H1 (cell line): ENCODE measurements around the gene BCAR3. TPM values are rescaled to one million over a fixed set of nuclear protein-coding genes. Genes with fewer than 3 reads are reported as not detected.

Source experiments
- BCL11A ChIP-seq, 2 experiments: IDR thresholded peaks; one replicate each; pipeline ENCODE4 v1.6.1; 2011; ENCODE audit warnings: low read depth in 2 of 2, low read length in 2 of 2, mild to moderate bottlenecking in 2 of 2
- CHD7 ChIP-seq: fragments of 300-600 bp; sonication (generic); IDR thresholded peaks from 2 replicates; pipeline ENCODE4 v1.7.1; 2012; ENCODE audit warnings: low read length, moderate library complexity, mild to moderate bottlenecking, inconsistent platforms; ENCODE audit not compliant: insufficient replicate concordance
- EZH2 ChIP-seq: fragments of 200-600 bp; sonication (generic); IDR thresholded peaks from 2 replicates; pipeline ENCODE4 v1.7.1; 2012; ENCODE audit warnings: low read depth, mild to moderate bottlenecking, moderate library complexity, low read length, inconsistent platforms; ENCODE audit not compliant: severe bottlenecking
- GABPA ChIP-seq: IDR thresholded peaks from 2 replicates; pipeline ENCODE4 v1.6.1; 2011; ENCODE audit warnings: mild to moderate bottlenecking, low read length, moderate library complexity, borderline replicate concordance; ENCODE audit not compliant: insufficient read depth
- HDAC6 ChIP-seq: IDR thresholded peaks from one replicate; pipeline ENCODE4 v1.7.1; 2012; ENCODE audit warnings: low read depth, mild to moderate bottlenecking, inconsistent platforms, low read length, moderate library complexity
- JUN ChIP-seq: IDR thresholded peaks from 2 replicates; pipeline ENCODE4 v1.6.1; 2011; ENCODE audit warnings: low read depth, mild to moderate bottlenecking, improper control_type of control experiment, low read length
- KDM4A ChIP-seq: IDR thresholded peaks from one replicate; pipeline ENCODE4 v1.7.1; 2012; ENCODE audit warnings: low read depth, mild to moderate bottlenecking, moderate library complexity, low read length, inconsistent platforms; ENCODE audit not compliant: severe bottlenecking
- KDM5A ChIP-seq: fragments of 200-600 bp; IDR thresholded peaks from 2 replicates; pipeline ENCODE4 v1.7.1; 2012; ENCODE audit warnings: mild to moderate bottlenecking, low read length, inconsistent platforms, mixed read lengths
- PHF8 ChIP-seq: fragments of 200-600 bp; sonication (generic); conservative IDR thresholded peaks from 2 replicates; pipeline ENCODE4 v1.7.1; 2012; ENCODE audit warnings: low read depth, mild to moderate bottlenecking, inconsistent platforms, low read length, moderate library complexity
- SRF ChIP-seq: IDR thresholded peaks from 2 replicates; pipeline ENCODE4 v1.6.1; 2011; ENCODE audit warnings: mild to moderate bottlenecking, low read depth, low read length, moderate library complexity
- TCF12 ChIP-seq: IDR thresholded peaks from 2 replicates; pipeline ENCODE4 v1.6.1; 2011; ENCODE audit warnings: low read depth, mild to moderate bottlenecking, low read length
- polyA plus RNA-seq, 7 experiments: library from polyadenylated mRNA; depleted of rRNA in 3 of 7; stranded (reverse) in 5 of 7; unstranded in 2 of 7; fragments of >200 nt in 5 of 7; fragments of 200-250 nt in 2 of 7; gene quantifications; 1 replicate in 5 of 7; 2 replicates in 1 of 7; 4 replicates in 1 of 7; pipeline versions ENCODE4 v1.2.1 to v1.2.3, GENCODE V29; 2011 to 2013; ENCODE audit warnings: missing spikeins in 2 of 7, mixed read lengths in 2 of 7
- total RNA-seq: library from RNA; stranded (reverse); fragmentation: NEBNext Ultra II Directional; extraction: Animal tissue kit (Norgen Biotek cat#: 25700); gene quantifications from 2 replicates; pipeline ENCODE4 v1.2.1, GENCODE V29; 2021

The BCAR3 gene
- total and polyA plus RNA-seq, 2 of the 8 experiments (the other 6 are each of a cell fraction or from before 2014, with no cell fraction given) = 5.6 to 9.2 TPM

GRCh38 chr1:93532780-93533378 is 148.8 kb downstream of the BCAR3 start (continued):
- TF ChIP-seq CHD7 (no peak), SRF (no peak), PHF8 (no peak), EZH2 (no peak), BCL11A (IDR thresholded peaks at IDR 0.05; ENCODE audit: low read depth in 2 of 2, low read length in 2 of 2) (no peak), TCF12 (no peak), GABPA (no peak), KDM4A (no peak), KDM5A (no peak), JUN (no peak), HDAC6 (no peak)
